Gastroesophageal sphincter (tissue), 3 donors: ENCODE data around the gene FAM219B.

Source experiments
- CTCF ChIP-seq, 4 experiments: fragments of 200-600 bp in 2 of 4; fragments of 450-650 bp in 2 of 4; sonication (generic) in 1 of 4; IDR thresholded peaks; one replicate each; pipeline ENCODE4 v1.5.1; 2017 to 2019; ENCODE audit warnings: antibody characterized with exemption in 4 of 4, mild to moderate bottlenecking in 2 of 4, moderate library complexity in 2 of 4
- EP300 ChIP-seq: sonication (generic); formaldehyde crosslinking; IDR thresholded peaks from one replicate; pipeline ENCODE4 v1.6.1; 2017; ENCODE audit warnings: antibody characterized with exemption, mild to moderate bottlenecking
- POLR2AphosphoS5 ChIP-seq: sonication (generic); formaldehyde crosslinking; IDR thresholded peaks from one replicate; pipeline ENCODE4 v1.6.1; 2017; ENCODE audit warnings: antibody characterized with exemption

GRCh38 chr15:74872702-74873035, 34.0 kb downstream of the FAM219B start:
- TF ChIP-seq CTCF (IDR thresholded peaks at IDR 0.05) (no peak), EP300 (no peak), POLR2AphosphoS5 (no peak)
